Parathyroid adenoma (tissue), 2 donors: ENCODE measurements around the gene ALDH3A2.

ENCODE experiments used
- H2AFZ ChIP-seq: fragments of 300-600 bp; sonication (generic); one replicate; pipeline ENCODE4 v1.7.0; 2017; ENCODE audit warnings: antibody characterized with exemption, mild to moderate bottlenecking
- H3K27ac ChIP-seq: fragments of 300-600 bp; sonication (generic); one replicate; pipeline ENCODE4 v1.7.0; 2017
- H3K27me3 ChIP-seq: fragments of 300-600 bp; sonication (generic); one replicate; pipeline ENCODE4 v1.7.0; 2017; ENCODE audit warnings: low read length; ENCODE audit not compliant: control insufficient read depth, insufficient read depth
- H3K36me3 ChIP-seq: fragments of 300-600 bp; sonication (generic); one replicate; pipeline ENCODE4 v1.7.0; 2017; ENCODE audit warnings: low read length; ENCODE audit not compliant: control insufficient read depth, insufficient read depth
- H3K4me1 ChIP-seq: fragments of 300-600 bp; sonication (generic); one replicate; pipeline ENCODE4 v1.7.0; 2017; ENCODE audit warnings: control low read depth
- H3K4me2 ChIP-seq: fragments of 300-600 bp; sonication (generic); one replicate; pipeline ENCODE4 v1.7.0; 2017; ENCODE audit warnings: low read length
- H3K4me3 ChIP-seq: fragments of 300-600 bp; sonication (generic); one replicate; pipeline ENCODE4 v1.7.0; 2017; ENCODE audit warnings: low read depth, low read length
- H3K79me2 ChIP-seq: fragments of 300-600 bp; sonication (generic); one replicate; pipeline ENCODE4 v1.7.0; 2017; ENCODE audit warnings: control low read depth
- H3K9ac ChIP-seq: fragments of 300-600 bp; sonication (generic); one replicate; pipeline ENCODE4 v1.7.0; 2017; ENCODE audit warnings: mild to moderate bottlenecking
- H3K9me3 ChIP-seq: fragments of 300-600 bp; sonication (generic); one replicate; pipeline ENCODE4 v1.7.0; 2017; ENCODE audit warnings: low read length; ENCODE audit not compliant: control insufficient read depth
- TF ChIP-seq, protein P1 (sequence below): fragments of 300-600 bp; sonication (generic); IDR thresholded peaks from one replicate; pipeline ENCODE4 v1.7.0; 2017; ENCODE audit warnings: antibody characterized with exemption, mild to moderate bottlenecking
- donor health status: primary hyperparathyroidism.

Gene ALDH3A2

DNA sequence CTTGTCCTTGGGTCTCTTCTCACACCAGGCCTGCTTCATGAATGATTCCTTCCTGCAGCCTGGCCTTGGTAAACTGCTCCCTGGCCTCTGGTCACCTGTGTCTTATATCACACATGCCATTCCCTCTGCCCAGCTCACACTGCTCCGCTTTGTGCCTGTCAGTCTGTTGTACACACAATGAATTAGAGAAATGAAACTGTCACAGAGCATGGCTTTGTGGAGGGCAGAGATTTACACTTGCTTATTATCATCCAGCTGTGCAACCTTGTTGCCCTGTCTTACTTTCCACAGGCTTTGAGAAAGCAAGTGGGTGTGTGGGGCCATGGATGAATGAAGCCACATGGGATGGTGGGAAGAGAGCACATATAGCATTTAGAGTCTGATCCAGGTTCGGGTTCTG, 22.4 kb downstream of the ALDH3A2 start:
- no peak overlapping the region for H3K27ac ChIP-seq
- no peak overlapping the region for H3K4me3 ChIP-seq
- H3K36me3 ChIP-seq, result no peaks in the 10 kb centered on the region
- no peaks in the 10 kb centered on the region for H3K9me3 ChIP-seq
- no peak overlapping the region for H3K9ac ChIP-seq
- H3K27me3 ChIP-seq, result no peaks in the 10 kb centered on the region
- no peaks in the 10 kb centered on the region for H3K79me2 ChIP-seq
- peaks cover 8% of the 10 kb centered on the region for H3K4me1 ChIP-seq
- H2AFZ ChIP-seq, result no peak overlapping the region
- H3K4me2 ChIP-seq, result no peak overlapping the region
- TF ChIP-seq, protein P1, sequence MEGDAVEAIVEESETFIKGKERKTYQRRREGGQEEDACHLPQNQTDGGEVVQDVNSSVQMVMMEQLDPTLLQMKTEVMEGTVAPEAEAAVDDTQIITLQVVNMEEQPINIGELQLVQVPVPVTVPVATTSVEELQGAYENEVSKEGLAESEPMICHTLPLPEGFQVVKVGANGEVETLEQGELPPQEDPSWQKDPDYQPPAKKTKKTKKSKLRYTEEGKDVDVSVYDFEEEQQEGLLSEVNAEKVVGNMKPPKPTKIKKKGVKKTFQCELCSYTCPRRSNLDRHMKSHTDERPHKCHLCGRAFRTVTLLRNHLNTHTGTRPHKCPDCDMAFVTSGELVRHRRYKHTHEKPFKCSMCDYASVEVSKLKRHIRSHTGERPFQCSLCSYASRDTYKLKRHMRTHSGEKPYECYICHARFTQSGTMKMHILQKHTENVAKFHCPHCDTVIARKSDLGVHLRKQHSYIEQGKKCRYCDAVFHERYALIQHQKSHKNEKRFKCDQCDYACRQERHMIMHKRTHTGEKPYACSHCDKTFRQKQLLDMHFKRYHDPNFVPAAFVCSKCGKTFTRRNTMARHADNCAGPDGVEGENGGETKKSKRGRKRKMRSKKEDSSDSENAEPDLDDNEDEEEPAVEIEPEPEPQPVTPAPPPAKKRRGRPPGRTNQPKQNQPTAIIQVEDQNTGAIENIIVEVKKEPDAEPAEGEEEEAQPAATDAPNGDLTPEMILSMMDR, result no peak

DNA sequence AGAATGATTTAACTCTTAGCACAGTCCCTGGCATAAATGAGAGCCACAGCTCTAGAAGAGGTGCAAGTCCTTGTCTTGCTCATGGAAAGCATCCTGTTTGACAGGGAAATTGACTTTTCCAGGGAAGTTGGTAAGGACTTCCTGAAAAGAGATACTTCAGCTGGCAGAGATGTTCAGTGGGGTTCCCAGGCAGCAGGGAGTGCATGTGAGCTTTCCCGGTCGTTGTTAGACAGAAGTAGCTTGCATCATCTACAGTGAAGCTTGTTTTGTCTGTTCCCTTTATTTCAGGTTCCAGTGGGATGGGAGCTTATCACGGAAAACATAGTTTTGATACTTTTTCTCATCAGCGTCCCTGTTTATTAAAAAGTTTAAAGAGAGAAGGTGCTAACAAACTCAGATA, 22.9 kb downstream of the ALDH3A2 start:
- H3K4me3 ChIP-seq, result no peak overlapping the region
- no peak overlapping the region for H3K27ac ChIP-seq
- H3K4me2 ChIP-seq, result no peak overlapping the region
- H3K27me3 ChIP-seq, result no peaks in the 10 kb centered on the region
- no peaks in the 10 kb centered on the region for H3K36me3 ChIP-seq
- no peak overlapping the region for H2AFZ ChIP-seq
- no peak overlapping the region for H3K9ac ChIP-seq
- H3K79me2 ChIP-seq, result no peaks in the 10 kb centered on the region
- TF ChIP-seq, protein P1, result no peak
- peaks cover 8% of the 10 kb centered on the region for H3K4me1 ChIP-seq
- no peaks in the 10 kb centered on the region for H3K9me3 ChIP-seq

DNA sequence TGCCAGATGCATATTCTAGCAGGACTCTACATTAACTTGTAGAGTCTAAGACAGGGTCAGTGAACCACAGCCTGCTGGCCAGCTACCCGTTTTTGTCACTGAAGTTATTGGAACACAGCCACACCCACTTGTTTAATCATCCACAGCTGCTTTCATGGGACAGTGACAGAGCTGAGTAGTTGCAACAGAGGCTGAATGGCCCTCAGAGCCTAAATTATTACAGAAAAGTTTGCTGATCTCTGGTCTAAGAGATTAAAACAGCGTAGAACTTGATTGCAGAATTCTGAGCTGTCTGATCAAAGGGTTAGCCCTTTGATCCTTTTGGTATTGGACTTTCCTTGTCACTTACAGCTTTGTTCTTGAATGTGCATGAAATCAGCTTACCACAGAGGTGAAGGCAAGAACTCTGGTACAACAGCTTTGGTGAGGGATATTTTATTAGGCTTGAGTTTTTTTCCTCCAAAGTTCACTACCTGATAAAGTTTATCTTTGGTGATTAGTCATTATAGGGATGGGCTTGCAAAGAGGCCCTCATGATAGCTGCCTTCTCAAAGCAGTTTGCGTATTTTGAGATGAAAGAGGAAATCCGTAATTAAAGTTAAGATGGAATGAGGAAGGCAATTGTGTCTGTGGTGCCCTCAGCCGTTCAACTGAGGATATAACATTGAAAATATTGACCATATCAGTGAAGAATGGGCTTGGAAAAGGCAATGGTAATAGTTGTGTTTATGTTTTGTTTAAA, 23.6 kb downstream of the ALDH3A2 start:
- Histone ChIP-seq H3K79me2 (no peaks in the 10 kb centered on the region), H3K4me1 (peaks cover 8% of the 10 kb centered on the region), H3K36me3 (no peaks in the 10 kb centered on the region), H3K4me2 (no peak overlapping the region), H3K27me3 (no peaks in the 10 kb centered on the region), H2AFZ (no peak overlapping the region), H3K27ac (no peak overlapping the region), H3K9ac (no peak overlapping the region), H3K9me3 (no peaks in the 10 kb centered on the region), H3K4me3 (no peak overlapping the region)
- TF ChIP-seq, protein P1, result no peak

DNA sequence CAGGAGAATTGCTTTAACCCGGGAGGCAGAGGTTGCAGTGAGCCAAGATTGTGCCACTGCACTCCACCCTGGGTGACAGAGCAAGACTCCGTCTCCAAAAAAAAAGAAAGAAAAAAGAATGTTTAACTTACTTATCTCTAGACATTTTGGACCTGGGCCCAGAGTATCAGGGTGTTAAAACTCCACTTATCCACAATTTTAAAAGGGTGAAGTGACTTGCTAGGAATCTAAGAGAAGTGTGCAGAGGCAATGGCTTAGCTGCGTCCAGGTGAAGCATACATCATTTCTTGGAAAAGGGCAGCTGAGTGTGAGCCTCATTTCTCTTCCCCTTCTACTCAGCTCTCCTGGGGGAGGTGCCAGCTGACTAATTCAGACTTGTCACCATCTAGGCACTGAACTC, 25.1 kb downstream of the ALDH3A2 start:
- no peaks in the 10 kb centered on the region for H3K27me3 ChIP-seq
- H3K9ac ChIP-seq, result no peak overlapping the region
- peaks cover 8% of the 10 kb centered on the region for H3K4me1 ChIP-seq
- no peaks in the 10 kb centered on the region for H3K36me3 ChIP-seq
- H3K27ac ChIP-seq, result no peak overlapping the region
- TF ChIP-seq, protein P1, result no peak
- H2AFZ ChIP-seq, result no peak overlapping the region
- H3K9me3 ChIP-seq, result no peaks in the 10 kb centered on the region
- no peak overlapping the region for H3K4me3 ChIP-seq
- no peak overlapping the region for H3K4me2 ChIP-seq
- no peaks in the 10 kb centered on the region for H3K79me2 ChIP-seq

DNA sequence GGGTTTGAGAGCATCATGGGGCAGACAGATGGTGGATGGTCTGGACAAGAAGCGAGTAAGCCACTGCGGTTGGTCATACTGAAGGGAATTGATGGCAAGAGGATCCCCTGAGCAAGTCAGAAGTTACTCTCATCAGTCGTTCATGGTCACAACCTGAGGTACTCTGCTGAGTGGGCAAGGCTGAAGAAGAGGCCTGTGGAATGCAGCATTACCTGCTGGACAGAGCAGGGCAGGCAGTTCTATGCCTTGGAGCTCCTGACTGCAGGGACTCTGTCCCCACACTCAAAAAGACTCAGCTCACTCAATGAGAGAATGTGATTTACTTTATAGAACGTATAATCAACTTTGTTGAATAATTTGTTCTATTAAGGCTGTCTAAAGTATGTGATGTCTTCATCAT, 28.3 kb downstream of the ALDH3A2 start:
- no peaks in the 10 kb centered on the region for H3K36me3 ChIP-seq
- H3K9me3 ChIP-seq, result no peaks in the 10 kb centered on the region
- no peak overlapping the region for H3K4me2 ChIP-seq

More for the DNA sequence above, 28.3 kb downstream of the ALDH3A2 start:
- H3K4me3 ChIP-seq, result no peak overlapping the region
- H3K4me1 ChIP-seq, result peaks cover 4% of the 10 kb centered on the region
- no peak overlapping the region for H3K9ac ChIP-seq
- H3K79me2 ChIP-seq, result no peaks in the 10 kb centered on the region
- no peak overlapping the region for H2AFZ ChIP-seq
- no peak overlapping the region for H3K27ac ChIP-seq
- TF ChIP-seq, protein P1, result no peak
- H3K27me3 ChIP-seq, result no peaks in the 10 kb centered on the region
